SK-N-SH (cell line): ENCODE results near the gene WNT8B. TPM values are rescaled to one million over a fixed set of nuclear protein-coding genes. Genes with fewer than 3 reads are reported as not detected.

Source experiments
- CTCF ChIA-PET: fragments of 300-600, 350-600 bp; formaldehyde crosslinking; extraction: SDS; loops from one replicate; lab custom pipeline; 2021; lab: Yijun Ruan, JAX
- POLR2A ChIA-PET: fragments of 350-600 bp; sonication (Branson Sonifier 250); formaldehyde crosslinking; extraction: SDS; loops from one replicate; lab custom pipeline; 2020; ENCODE audit warnings: antibody characterized with exemption, inconsistent platforms; lab: Yijun Ruan, JAX
- DNase-seq: peaks from one replicate; pipeline ENCODE4 v3.0.0; 2012
- H2AFZ ChIP-seq: fragments of 200-600 bp; sonication (generic); 2 replicates; pipeline ENCODE4 v1.8.1; 2016; ENCODE audit warnings: antibody characterized with exemption, mild to moderate bottlenecking, low read depth
- H3F3A ChIP-seq: fragments of 200-600 bp; sonication (generic); replicated peaks from 2 replicates; pipeline ENCODE3; 2016; ENCODE audit warnings: antibody characterized with exemption, mild to moderate bottlenecking; ENCODE audit not compliant: insufficient read depth
- H3K27ac ChIP-seq, 2 experiments: fragments of 200-500 bp in 1 of 2; fragments of 200-600 bp in 1 of 2; sonication (Bioruptor generic) in 1 of 2; sonication (generic), shearing (Covaris generic) in 1 of 2; 2 replicates each; pipeline versions ENCODE4 v1.5.1 to v1.6.1; 2014 to 2016; ENCODE audit warnings: low read depth in 2 of 2, inconsistent platforms in 1 of 2, low read length in 1 of 2, mild to moderate bottlenecking in 1 of 2, mixed read lengths in 1 of 2
- H3K27me3 ChIP-seq: fragments of 200-600 bp; sonication (generic), shearing (Covaris generic); 2 replicates; pipeline ENCODE4 v1.6.1; 2016; ENCODE audit warnings: mixed run types; ENCODE audit not compliant: insufficient read depth
- H3K36me3 ChIP-seq, 2 experiments: fragments of 200-500 bp in 1 of 2; fragments of 200-600 bp in 1 of 2; sonication (Bioruptor generic) in 1 of 2; sonication (generic) in 1 of 2; replicated peaks in 1 of 2; 2 replicates each; pipeline versions ENCODE3 to v1.5.1; 2014 to 2016; ENCODE audit warnings: low read length in 1 of 2, mild to moderate bottlenecking in 1 of 2; ENCODE audit not compliant: insufficient read depth in 2 of 2, control insufficient read depth in 1 of 2
- H3K4me1 ChIP-seq, 2 experiments: fragments of 200-500 bp in 1 of 2; fragments of 200-600 bp in 1 of 2; sonication (Bioruptor generic) in 1 of 2; sonication (generic), shearing (Covaris generic) in 1 of 2; 2 replicates each; pipeline versions ENCODE4 v1.5.1 to v1.6.1; 2014 to 2016; ENCODE audit warnings: low read depth in 1 of 2, low read length in 1 of 2, mixed run types in 1 of 2; ENCODE audit not compliant: insufficient read depth in 2 of 2, control insufficient read depth in 1 of 2
- H3K4me2 ChIP-seq: fragments of 200-600 bp; sonication (generic), shearing (Covaris generic); 2 replicates; pipeline ENCODE4 v1.6.1; 2017; ENCODE audit warnings: mixed run types
- H3K4me3 ChIP-seq, 2 experiments: fragments of 200-500 bp in 1 of 2; fragments of 200-600 bp in 1 of 2; sonication (Bioruptor generic) in 1 of 2; sonication (generic), shearing (Covaris generic) in 1 of 2; 2 replicates each; pipeline versions ENCODE4 v1.5.1 to v1.8.1; 2014 to 2016; ENCODE audit warnings: low read depth in 2 of 2, inconsistent platforms in 1 of 2, low read length in 1 of 2, mild to moderate bottlenecking in 1 of 2, mixed read lengths in 1 of 2, moderate library complexity in 1 of 2
- H3K79me2 ChIP-seq: fragments of 200-600 bp; sonication (generic); 2 replicates; pipeline ENCODE4 v1.8.1; 2017; ENCODE audit warnings: mild to moderate bottlenecking; ENCODE audit not compliant: insufficient read depth
- H3K9ac ChIP-seq: fragments of 200-600 bp; sonication (generic); 2 replicates; pipeline ENCODE4 v1.6.1; 2017; ENCODE audit warnings: mixed run types
- H3K9me2 ChIP-seq: fragments of 200-600 bp; sonication (generic); 2 replicates; pipeline ENCODE4 v1.6.1; 2017; ENCODE audit warnings: mixed run types
- H3K9me3 ChIP-seq: fragments of 200-600 bp; sonication (generic); 2 replicates; pipeline ENCODE4 v1.6.1; 2017; ENCODE audit warnings: mixed run types, mild to moderate bottlenecking, moderate library complexity
- H4K20me1 ChIP-seq: fragments of 200-600 bp; sonication (generic); 2 replicates; pipeline ENCODE4 v1.6.1; 2017; ENCODE audit warnings: mild to moderate bottlenecking, mixed run types; ENCODE audit not compliant: insufficient read depth
- CHD2 ChIP-seq: fragments of 150-350 bp; IDR thresholded peaks from 2 replicates; pipeline ENCODE4 v1.6.1; 2018; ENCODE audit warnings: low read length; ENCODE audit not compliant: partially characterized antibody
- ELF1 ChIP-seq: IDR thresholded peaks from 2 replicates; pipeline ENCODE4 v1.4.0; 2012
- FOXJ3 ChIP-seq: sonication (generic); formaldehyde crosslinking; IDR thresholded peaks from 2 replicates; pipeline ENCODE4 v1.5.1; 2020; ENCODE audit warnings: mild to moderate bottlenecking, missing genetic modification reagents
- GATA2 ChIP-seq: sonication (generic); formaldehyde crosslinking; IDR thresholded peaks from 2 replicates; pipeline ENCODE4 v1.5.0; 2020; ENCODE audit warnings: mild to moderate bottlenecking, missing genetic modification reagents
- IRF3 ChIP-seq: fragments of 150-350 bp; IDR thresholded peaks from 2 replicates; pipeline ENCODE4 v1.6.1; 2016; ENCODE audit warnings: mild to moderate bottlenecking, low read depth, low read length
- MXI1 ChIP-seq: IDR thresholded peaks from 2 replicates; pipeline ENCODE4 v1.6.1; 2012; ENCODE audit warnings: mild to moderate bottlenecking, low read depth, low read length, improper control_type of control experiment
- RAD21 ChIP-seq: IDR thresholded peaks from 2 replicates; pipeline ENCODE4 v1.6.1; 2012; ENCODE audit warnings: mild to moderate bottlenecking, low read length
- RCOR1 ChIP-seq: fragments of 150-350 bp; IDR thresholded peaks from 2 replicates; pipeline ENCODE4 v1.6.1; 2017; ENCODE audit warnings: antibody characterized with exemption, low read length
- RXRA ChIP-seq: IDR thresholded peaks from 2 replicates; pipeline ENCODE4 v1.4.0; 2012; ENCODE audit warnings: low read depth, mild to moderate bottlenecking, borderline replicate concordance
- SIN3A ChIP-seq: IDR thresholded peaks from 2 replicates; pipeline ENCODE4 v1.6.1; 2012; ENCODE audit warnings: low read depth, mild to moderate bottlenecking, low read length, moderate library complexity, borderline replicate concordance
- SMC3 ChIP-seq: IDR thresholded peaks from 2 replicates; pipeline ENCODE4 v1.6.1; 2012; ENCODE audit warnings: low read depth, low read length, improper control_type of control experiment
- TCF12 ChIP-seq: IDR thresholded peaks from 2 replicates; pipeline ENCODE4 v1.4.0; 2012
- WGBS: methylation state at CpG from one replicate; pipeline ENCODE4 v1.1.6; 2017; ENCODE audit warnings: low lambda C conversion rate; 5-methylcytosine and 5-hydroxymethylcytosine counted together
- polyA plus RNA-seq, 3 experiments: library from polyadenylated mRNA; depleted of rRNA; stranded (reverse); fragments of >200 nt; gene quantifications; 2 replicates each; pipeline ENCODE4 v1.2.3, GENCODE V29; 2012
- TF ChIP-seq, protein P1 (sequence below): IDR thresholded peaks from 2 replicates; pipeline ENCODE4 v1.6.1; 2012; ENCODE audit warnings: mild to moderate bottlenecking, low read depth, low read length, moderate library complexity

The WNT8B gene
- polyA plus RNA-seq, 1 of the 3 experiments (the other 2 are of a cell fraction), result 0.18 TPM

GRCh38 chr10:100524206-100524605 is 61.4 kb downstream of the WNT8B start:
- Histone ChIP-seq H3K4me3 (no peak overlapping the region), H4K20me1 (no peaks in the 10 kb centered on the region), H3K4me1 (peaks cover 8 to 11% of the 10 kb centered on the region in 2 experiments; a peak in 3 of 4 replicates), H3K9me2 (no peaks in the 10 kb centered on the region), H3K79me2 (peaks cover 24% of the 10 kb centered on the region), H3K27ac (no peak overlapping the region), H3K36me3 (peaks cover 10 to 33% of the 10 kb centered on the region in 2 experiments), H3F3A (peaks cover 14% of the 10 kb centered on the region), H3K27me3 (no peaks in the 10 kb centered on the region), H3K9ac (no peak overlapping the region), H3K4me2 (no peak overlapping the region), H2AFZ (no peak overlapping the region), H3K9me3 (no peaks in the 10 kb centered on the region)
- POLR2A ChIA-PET, result no interaction called here
- CTCF ChIA-PET, result interaction anchor here (1.3 to 2.2 kb wide), 3 partner anchors 15 to 41 kb away, joined by 3 to 6 read pairs (median 5); no protein-coding TSS in a partner anchor
- 96% methylated on average over 6 of the region's 6 CpGs for WGBS
- TF ChIP-seq MXI1, result no peak
- TF ChIP-seq, protein P1, sequence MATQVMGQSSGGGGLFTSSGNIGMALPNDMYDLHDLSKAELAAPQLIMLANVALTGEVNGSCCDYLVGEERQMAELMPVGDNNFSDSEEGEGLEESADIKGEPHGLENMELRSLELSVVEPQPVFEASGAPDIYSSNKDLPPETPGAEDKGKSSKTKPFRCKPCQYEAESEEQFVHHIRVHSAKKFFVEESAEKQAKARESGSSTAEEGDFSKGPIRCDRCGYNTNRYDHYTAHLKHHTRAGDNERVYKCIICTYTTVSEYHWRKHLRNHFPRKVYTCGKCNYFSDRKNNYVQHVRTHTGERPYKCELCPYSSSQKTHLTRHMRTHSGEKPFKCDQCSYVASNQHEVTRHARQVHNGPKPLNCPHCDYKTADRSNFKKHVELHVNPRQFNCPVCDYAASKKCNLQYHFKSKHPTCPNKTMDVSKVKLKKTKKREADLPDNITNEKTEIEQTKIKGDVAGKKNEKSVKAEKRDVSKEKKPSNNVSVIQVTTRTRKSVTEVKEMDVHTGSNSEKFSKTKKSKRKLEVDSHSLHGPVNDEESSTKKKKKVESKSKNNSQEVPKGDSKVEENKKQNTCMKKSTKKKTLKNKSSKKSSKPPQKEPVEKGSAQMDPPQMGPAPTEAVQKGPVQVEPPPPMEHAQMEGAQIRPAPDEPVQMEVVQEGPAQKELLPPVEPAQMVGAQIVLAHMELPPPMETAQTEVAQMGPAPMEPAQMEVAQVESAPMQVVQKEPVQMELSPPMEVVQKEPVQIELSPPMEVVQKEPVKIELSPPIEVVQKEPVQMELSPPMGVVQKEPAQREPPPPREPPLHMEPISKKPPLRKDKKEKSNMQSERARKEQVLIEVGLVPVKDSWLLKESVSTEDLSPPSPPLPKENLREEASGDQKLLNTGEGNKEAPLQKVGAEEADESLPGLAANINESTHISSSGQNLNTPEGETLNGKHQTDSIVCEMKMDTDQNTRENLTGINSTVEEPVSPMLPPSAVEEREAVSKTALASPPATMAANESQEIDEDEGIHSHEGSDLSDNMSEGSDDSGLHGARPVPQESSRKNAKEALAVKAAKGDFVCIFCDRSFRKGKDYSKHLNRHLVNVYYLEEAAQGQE, result no peak
- no peak for TF ChIP-seq IRF3
- TF ChIP-seq GATA2 (CRISPR knock-in tag), result no peak
- TF ChIP-seq FOXJ3 (CRISPR knock-in tag), result no peak
- no peak for TF ChIP-seq TCF12
- TF ChIP-seq SMC3, result no peak
- TF ChIP-seq RAD21, result no peak
- DNase-seq, result no peak

- WGBS, result 93% methylated on average over 2 of the region's 2 CpGs
- TF ChIP-seq CHD2, result no peak
- no peak for TF ChIP-seq SIN3A
- TF ChIP-seq ELF1, result no peak
- no peak for TF ChIP-seq IRF3
- TF ChIP-seq RCOR1, result no peak
- no peak for TF ChIP-seq RXRA
- H3K79me2 ChIP-seq, result peaks cover 29% of the 10 kb centered on the region
- no peak overlapping the region for H3K4me3 ChIP-seq
- no peak overlapping the region for H2AFZ ChIP-seq
- CTCF ChIA-PET, result interaction anchor here (0.6 to 2.2 kb wide), 9 partner anchors 11 to 92 kb away, joined by 3 to 6 read pairs (median 3); partner anchors contain the start of gene HIF1AN
- DNase-seq, result no peak
- POLR2A ChIA-PET, result no interaction called here
- no peaks in the 10 kb centered on the region for H3K9me3 ChIP-seq
- H3K9me2 ChIP-seq, result no peaks in the 10 kb centered on the region
- peaks cover 14% of the 10 kb centered on the region for H3F3A ChIP-seq
- H3K9ac ChIP-seq, result no peak overlapping the region
- no peak overlapping the region for H3K4me2 ChIP-seq
- no peaks in the 10 kb centered on the region for H4K20me1 ChIP-seq
- no peaks in the 10 kb centered on the region for H3K27me3 ChIP-seq
- H3K4me1 ChIP-seq, result peaks cover 8% of the 10 kb centered on the region in 2 experiments; a peak in 3 of 4 replicates
- H3K36me3 ChIP-seq, result peaks cover 10 to 33% of the 10 kb centered on the region in 2 experiments
- H3K27ac ChIP-seq, result no peak overlapping the region
Measured at GRCh38 chr10:100524638-100525037, 61.8 kb downstream of the WNT8B start.
